A673 (cell line): ENCODE results near the gene SHROOM3. TPM values are rescaled to one million over a fixed set of nuclear protein-coding genes. Genes with fewer than 3 reads are reported as not detected.
A peak's percentile ranks its signal among the peaks of the same experiment; 100 is the strongest.

Experiments
- BruUV-seq: library from RNA; stranded (reverse); fragments of 400-500 nt; replicated peaks from 2 replicates; lab custom pipeline; 2021; lab: Mats Ljungman, UMichigan
- CTCF ChIA-PET: fragments of 300-600 bp; sonication (Branson Sonifier 250); formaldehyde crosslinking; loops from one replicate; lab custom pipeline; 2022; ENCODE audit warnings: antibody characterized with exemption; lab: Charles Lee
- POLR2A ChIA-PET: fragments of 300-600 bp; sonication (Branson Sonifier 250); formaldehyde crosslinking; loops from one replicate; lab custom pipeline; 2022; ENCODE audit warnings: antibody characterized with exemption; ENCODE audit not compliant: low non-redundant PET; lab: Charles Lee
- DNase-seq: peaks from one replicate; pipeline ENCODE4 v3.0.0-alpha.2; 2015; ENCODE audit warnings: low spot score
- H3K27ac ChIP-seq: fragments of 200-600 bp; sonication (generic); 2 replicates; pipeline ENCODE4 v1.5.1; 2016; ENCODE audit warnings: mixed run types, low read depth, mild to moderate bottlenecking, mixed read lengths, antibody characterized with exemption, low read length; ENCODE audit not compliant: poor library complexity, severe bottlenecking
- H3K27me3 ChIP-seq: fragments of 200-600 bp; sonication (generic); replicated peaks from 2 replicates; pipeline ENCODE4 v1.6.1; 2017; ENCODE audit warnings: mixed run types, low read depth, mild to moderate bottlenecking, mixed read lengths, antibody characterized with exemption, low read length; ENCODE audit not compliant: insufficient read depth, poor library complexity
- H3K36me3 ChIP-seq: fragments of 200-600 bp; sonication (generic); 2 replicates; pipeline ENCODE4 v1.6.1; 2016; ENCODE audit warnings: mixed run types, mild to moderate bottlenecking, mixed read lengths, antibody characterized with exemption, low read length; ENCODE audit not compliant: insufficient read depth, poor library complexity, severe bottlenecking
- H3K4me1 ChIP-seq: fragments of 200-600 bp; sonication (generic); 2 replicates; pipeline ENCODE4 v1.6.1; 2017; ENCODE audit warnings: mixed run types, mild to moderate bottlenecking, mixed read lengths, antibody characterized with exemption, low read length; ENCODE audit not compliant: insufficient read depth, poor library complexity, severe bottlenecking
- H3K4me3 ChIP-seq: fragments of 200-600 bp; sonication (generic); 2 replicates; pipeline ENCODE4 v1.5.1; 2016; ENCODE audit warnings: low read depth, mixed run types, mild to moderate bottlenecking, mixed read lengths, low read length; ENCODE audit not compliant: poor library complexity, severe bottlenecking
- H3K9me3 ChIP-seq: fragments of 200-600 bp; sonication (generic); 2 replicates; pipeline ENCODE4 v1.6.1; 2016; ENCODE audit warnings: mixed run types, low read depth, mild to moderate bottlenecking, mixed read lengths, antibody characterized with exemption, low read length; ENCODE audit not compliant: poor library complexity, severe bottlenecking
- EZH2 ChIP-seq: fragments of 200-600 bp; sonication (generic); IDR thresholded peaks from 2 replicates; pipeline ENCODE4 v1.6.1; 2017; ENCODE audit warnings: borderline replicate concordance, low read depth, mild to moderate bottlenecking, mixed read lengths, antibody characterized with exemption, low read length; ENCODE audit not compliant: poor library complexity, severe bottlenecking
- intact Hi-C: fragments of 100-400 bp; cut with micrococcal nuclease; formaldehyde crosslinking; loops from one replicate; pipeline ENCODE4 v1.10.0; 2022; ENCODE audit not compliant: unreplicated experiment
- total RNA-seq: library from RNA; stranded (reverse); gene quantifications from 2 replicates; pipeline ENCODE4 v1.2.3, GENCODE V29; 2021
- TF ChIP-seq, protein P1 (sequence below): fragments of 300-800, 200-600 bp; sonication (generic); conservative IDR thresholded peaks from 2 replicates; pipeline ENCODE4 v1.5.1; 2017; ENCODE audit warnings: low read depth, mild to moderate bottlenecking, antibody characterized with exemption, low read length, moderate library complexity, mixed read lengths

The SHROOM3 gene
- total RNA-seq, 1 experiment from 2014 or later: 9.3 TPM

DNA sequence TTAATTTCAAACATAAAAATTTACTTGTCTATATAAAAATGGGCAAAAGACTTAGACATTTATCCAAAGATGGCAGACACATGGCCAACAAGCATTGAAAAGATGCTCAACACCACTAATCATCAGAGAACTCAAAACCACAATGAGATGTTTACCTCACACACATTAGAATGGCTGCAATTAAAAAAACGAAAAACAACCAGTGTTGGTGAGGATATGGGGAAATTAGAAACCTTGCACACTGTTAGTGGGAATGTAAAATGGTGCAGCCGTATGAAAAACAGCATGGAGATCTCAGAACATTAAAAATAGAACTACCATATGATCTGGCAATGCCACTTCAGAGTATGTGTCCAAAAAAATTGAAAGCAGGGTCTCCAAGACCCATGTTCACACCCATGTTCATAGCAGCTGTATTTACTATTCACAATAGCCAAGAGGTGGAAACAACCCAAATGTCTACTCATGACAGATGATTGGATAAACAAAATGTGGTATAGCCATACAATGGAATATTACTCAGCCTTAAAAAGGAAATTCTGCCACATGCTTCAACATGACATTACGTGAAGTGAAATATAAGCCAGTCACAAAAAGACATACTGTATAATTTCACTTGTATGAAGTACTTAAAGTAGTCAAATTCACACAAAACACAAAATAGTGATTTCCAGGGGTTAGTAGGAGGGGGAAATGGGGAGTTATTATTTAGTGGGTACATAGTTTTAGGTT is 316.7 kb downstream of the SHROOM3 start:
- H3K27ac ChIP-seq: no peak overlapping the region
- no peak for DNase-seq
- no peaks in the 10 kb centered on the region for H3K36me3 ChIP-seq
- no peak overlapping the region for H3K4me3 ChIP-seq
- CTCF ChIA-PET: no interaction called here
- TF ChIP-seq, protein P1, sequence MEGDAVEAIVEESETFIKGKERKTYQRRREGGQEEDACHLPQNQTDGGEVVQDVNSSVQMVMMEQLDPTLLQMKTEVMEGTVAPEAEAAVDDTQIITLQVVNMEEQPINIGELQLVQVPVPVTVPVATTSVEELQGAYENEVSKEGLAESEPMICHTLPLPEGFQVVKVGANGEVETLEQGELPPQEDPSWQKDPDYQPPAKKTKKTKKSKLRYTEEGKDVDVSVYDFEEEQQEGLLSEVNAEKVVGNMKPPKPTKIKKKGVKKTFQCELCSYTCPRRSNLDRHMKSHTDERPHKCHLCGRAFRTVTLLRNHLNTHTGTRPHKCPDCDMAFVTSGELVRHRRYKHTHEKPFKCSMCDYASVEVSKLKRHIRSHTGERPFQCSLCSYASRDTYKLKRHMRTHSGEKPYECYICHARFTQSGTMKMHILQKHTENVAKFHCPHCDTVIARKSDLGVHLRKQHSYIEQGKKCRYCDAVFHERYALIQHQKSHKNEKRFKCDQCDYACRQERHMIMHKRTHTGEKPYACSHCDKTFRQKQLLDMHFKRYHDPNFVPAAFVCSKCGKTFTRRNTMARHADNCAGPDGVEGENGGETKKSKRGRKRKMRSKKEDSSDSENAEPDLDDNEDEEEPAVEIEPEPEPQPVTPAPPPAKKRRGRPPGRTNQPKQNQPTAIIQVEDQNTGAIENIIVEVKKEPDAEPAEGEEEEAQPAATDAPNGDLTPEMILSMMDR: no peak
- no peak for TF ChIP-seq EZH2
- H3K9me3 ChIP-seq: no peaks in the 10 kb centered on the region
- intact Hi-C loops: no loop called here
- BruUV-seq: no TSS peak
- no peaks in the 10 kb centered on the region for H3K27me3 ChIP-seq
- POLR2A ChIA-PET: no interaction called here
- H3K4me1 ChIP-seq: peaks cover 19% of the 10 kb centered on the region

DNA sequence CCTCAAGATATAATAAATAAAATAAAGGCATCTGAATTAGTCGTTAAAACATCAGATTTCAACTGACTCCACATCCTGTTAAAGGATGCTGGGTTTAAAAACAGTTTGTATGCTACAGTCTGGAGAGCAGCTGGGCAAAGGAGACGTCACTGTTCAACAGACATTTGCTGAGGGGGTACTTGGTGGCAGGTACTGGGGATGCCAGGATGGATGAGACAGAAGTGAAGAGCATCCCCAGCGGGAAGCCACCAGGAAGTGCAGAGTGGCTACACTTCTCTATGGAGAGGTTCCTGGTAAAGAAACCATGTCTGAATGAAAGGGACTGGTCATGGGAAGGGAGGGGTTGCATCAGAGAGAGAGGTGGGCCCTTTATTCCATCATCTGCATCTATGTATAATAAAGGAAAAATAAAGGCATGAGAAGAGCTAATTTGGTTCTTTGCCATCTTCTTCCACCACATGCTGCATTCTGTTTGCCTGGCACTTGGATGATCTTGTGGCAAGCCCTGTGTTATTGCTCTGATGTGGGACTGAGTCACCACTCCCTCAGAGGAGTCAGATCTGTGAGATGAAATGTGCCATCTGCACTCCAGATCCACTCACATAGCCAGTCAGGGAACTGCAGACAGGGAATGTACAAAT is 318.0 kb downstream of the SHROOM3 start:
- Histone ChIP-seq H3K36me3 (no peaks in the 10 kb centered on the region), H3K9me3 (no peaks in the 10 kb centered on the region), H3K27me3 (no peaks in the 10 kb centered on the region), H3K4me1 (peaks cover 19% of the 10 kb centered on the region), H3K4me3 (no peak overlapping the region), H3K27ac (peak overlapping the region; percentile 42)
- TF ChIP-seq, protein P1: no peak
- no peak for TF ChIP-seq EZH2
- no TSS peak for BruUV-seq
- DNase-seq: peak; percentile 44
- ChIA-PET CTCF (no interaction called here), POLR2A (interaction anchor here (0.8 kb wide), 1 partner anchor 1403 kb away, joined by 3 read pairs; no protein-coding TSS in a partner anchor)
- intact Hi-C loops: no loop called here

DNA sequence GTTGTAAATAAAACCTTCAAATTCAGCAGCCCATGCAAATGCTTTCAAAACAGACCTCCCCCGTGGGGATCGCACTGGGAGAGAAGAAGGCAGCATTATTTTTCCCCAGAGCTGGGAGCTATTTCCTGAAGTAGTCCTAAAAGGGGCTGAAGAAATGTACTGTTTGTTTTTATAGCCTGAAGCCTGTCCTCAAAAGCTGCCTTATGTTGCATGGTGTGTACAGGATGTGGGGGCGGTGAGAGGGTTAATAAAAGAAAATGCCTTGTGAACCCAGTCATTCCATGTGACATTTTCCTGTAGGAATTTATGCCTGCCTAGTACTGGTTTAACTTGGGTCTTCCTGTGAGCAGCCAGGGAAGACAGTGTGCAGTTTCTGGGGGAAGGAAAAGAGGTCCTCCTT is 318.8 kb downstream of the SHROOM3 start:
- no peak overlapping the region for H3K4me3 ChIP-seq
- H3K9me3 ChIP-seq: no peaks in the 10 kb centered on the region
- DNase-seq: peak; percentile 48
- no peaks in the 10 kb centered on the region for H3K36me3 ChIP-seq
- intact Hi-C loops: no loop called here
- peaks cover 15% of the 10 kb centered on the region for H3K4me1 ChIP-seq
- TF ChIP-seq EZH2: no peak
- TF ChIP-seq, protein P1: no peak
- peak overlapping the region; percentile 42 for H3K27ac ChIP-seq
- CTCF ChIA-PET: no interaction called here
- BruUV-seq: no TSS peak
- H3K27me3 ChIP-seq: no peaks in the 10 kb centered on the region
- POLR2A ChIA-PET: interaction anchor here (0.8 kb wide), 1 partner anchor 1402 kb away, joined by 3 read pairs; no protein-coding TSS in a partner anchor
